H1 (cell line): ENCODE results near the gene ANO2. TPM values are rescaled to one million over a fixed set of nuclear protein-coding genes. Genes with fewer than 3 reads are reported as not detected.

ENCODE experiments used
- CTCF ChIA-PET: fragments of 300-600 bp; sonication (Branson Sonifier 250); formaldehyde crosslinking; loops from one replicate; lab custom pipeline; 2021; ENCODE audit not compliant: partially characterized antibody; lab: Charles Lee
- POLR2A ChIA-PET: fragments of 300-600 bp; sonication (Branson Sonifier 250); formaldehyde crosslinking; loops from one replicate; lab custom pipeline; 2021; ENCODE audit warnings: inconsistent platforms; ENCODE audit not compliant: partially characterized antibody; lab: Charles Lee
- DNase-seq, 2 experiments: peaks; one replicate each; pipeline versions ENCODE4 v3.0.0 to v3.0.0-alpha.2; 2010 to 2022; ENCODE audit warnings: low spot score in 2 of 2, low read depth in 1 of 2, mixed read lengths in 1 of 2
- FAIRE-seq: peaks from 2 replicates; lab custom pipeline; 2011; peaks lifted over from hg19 to GRCh38; lab: Jason Lieb, UNC
- H2AFZ ChIP-seq: 2 replicates; pipeline ENCODE4 v1.8.1; 2012; ENCODE audit warnings: low read length, inconsistent platforms
- H2AK5ac ChIP-seq: 2 replicates; pipeline ENCODE4 v1.6.1; 2013; ENCODE audit warnings: low read depth, low read length
- H2BK120ac ChIP-seq: replicated peaks from 2 replicates; pipeline ENCODE3; 2013; ENCODE audit warnings: low read depth, low read length, inconsistent platforms
- H2BK12ac ChIP-seq: 2 replicates; pipeline ENCODE4 v1.6.1; 2013; ENCODE audit warnings: low read depth, low read length
- H2BK15ac ChIP-seq: 2 replicates; pipeline ENCODE4 v1.6.1; 2013; ENCODE audit warnings: low read length
- H2BK20ac ChIP-seq: 2 replicates; pipeline ENCODE4 v1.6.1; 2013; ENCODE audit warnings: low read length
- H2BK5ac ChIP-seq: 2 replicates; pipeline ENCODE4 v1.6.1; 2013; ENCODE audit warnings: low read depth, low read length
- H3K14ac ChIP-seq: 2 replicates; pipeline ENCODE4 v1.6.1; 2013; ENCODE audit warnings: inconsistent platforms; ENCODE audit not compliant: insufficient read length
- H3K18ac ChIP-seq: 2 replicates; pipeline ENCODE4 v1.6.1; 2013; ENCODE audit warnings: low read length; ENCODE audit errors: extremely low read depth
- H3K23ac ChIP-seq: 2 replicates; pipeline ENCODE4 v1.6.1; 2013; ENCODE audit warnings: inconsistent platforms; ENCODE audit not compliant: insufficient read length
- H3K23me2 ChIP-seq: 2 replicates; pipeline ENCODE4 v1.6.1; 2013; ENCODE audit warnings: low read depth, low read length
- H3K27ac ChIP-seq: 2 replicates; pipeline ENCODE4 v1.6.1; 2011; ENCODE audit warnings: low read depth, low read length, inconsistent platforms
- H3K27me3 ChIP-seq, 4 experiments: replicated peaks in 1 of 4; 1 replicate in 1 of 4; 2 replicates in 3 of 4; pipeline versions ENCODE4 v1.6.1 to v1.8.1; 2011 to 2013; ENCODE audit warnings: low read length in 3 of 4, mild to moderate bottlenecking in 3 of 4, inconsistent platforms in 2 of 4, mixed read lengths in 2 of 4, moderate library complexity in 1 of 4; ENCODE audit not compliant: control insufficient read depth in 3 of 4, insufficient read depth in 3 of 4; ENCODE audit errors: extremely low read depth in 1 of 4
- H3K36me3 ChIP-seq, 4 experiments: 2 replicates each; pipeline versions ENCODE4 v1.6.1 to v1.8.1; 2011 to 2013; ENCODE audit warnings: mild to moderate bottlenecking in 4 of 4, low read length in 3 of 4, moderate library complexity in 2 of 4, control low read depth in 1 of 4, inconsistent platforms in 1 of 4; ENCODE audit not compliant: insufficient read depth in 4 of 4, control insufficient read depth in 2 of 4
- H3K4ac ChIP-seq: replicated peaks from 2 replicates; pipeline ENCODE3; 2013; ENCODE audit warnings: low read length, low read depth, mixed read lengths, inconsistent platforms; ENCODE audit not compliant: insufficient read length
- H3K4me1 ChIP-seq, 4 experiments: replicated peaks in 1 of 4; 1 replicate in 1 of 4; 2 replicates in 3 of 4; pipeline versions ENCODE4 v1.6.1 to v1.8.1; 2011 to 2013; ENCODE audit warnings: low read length in 3 of 4, inconsistent platforms in 2 of 4, mixed read lengths in 1 of 4; ENCODE audit not compliant: insufficient read depth in 4 of 4, control insufficient read depth in 3 of 4
- H3K4me2 ChIP-seq, 2 experiments: 2 replicates each; pipeline versions ENCODE4 v1.6.1 to v1.8.1; 2011 to 2013; ENCODE audit warnings: low read depth in 2 of 2, low read length in 2 of 2, control low read depth in 1 of 2, inconsistent platforms in 1 of 2, mild to moderate bottlenecking in 1 of 2; ENCODE audit not compliant: insufficient read depth in 1 of 2
- H3K4me3 ChIP-seq, 4 experiments: fragments of 200-600, 300-600 bp in 1 of 4; sonication (generic), shearing (Covaris generic), sonication (Bioruptor Twin) in 1 of 4; 2 replicates each; pipeline versions ENCODE4 v1.5.1 to v1.8.1; 2011 to 2016; ENCODE audit warnings: low read length in 4 of 4, low read depth in 3 of 4, control low read depth in 2 of 4, inconsistent platforms in 2 of 4, mild to moderate bottlenecking in 2 of 4, mixed read lengths in 1 of 4, moderate library complexity in 1 of 4; ENCODE audit not compliant: insufficient read depth in 2 of 4; ENCODE audit errors: extremely low read depth in 1 of 4
- H3K56ac ChIP-seq: replicated peaks from 2 replicates; pipeline ENCODE3; 2013; ENCODE audit warnings: low read depth, mild to moderate bottlenecking, mixed read lengths, low read length, inconsistent platforms; ENCODE audit not compliant: insufficient read length
- H3K79me1 ChIP-seq: 2 replicates; pipeline ENCODE4 v1.6.1; 2013; ENCODE audit warnings: low read depth, low read length, control low read depth
- H3K79me2 ChIP-seq, 2 experiments: 2 replicates each; pipeline versions ENCODE4 v1.6.1 to v1.8.1; 2012 to 2013; ENCODE audit warnings: low read length in 2 of 2, mild to moderate bottlenecking in 2 of 2, inconsistent platforms in 1 of 2; ENCODE audit not compliant: insufficient read depth in 2 of 2, control insufficient read depth in 1 of 2
- H3K9ac ChIP-seq, 4 experiments: replicated peaks in 1 of 4; 1 replicate in 1 of 4; 2 replicates in 3 of 4; pipeline versions ENCODE4 v1.6.1 to v1.8.1; 2011 to 2013; ENCODE audit warnings: low read depth in 3 of 4, low read length in 3 of 4, control low read depth in 2 of 4, mild to moderate bottlenecking in 2 of 4, moderate library complexity in 2 of 4, inconsistent platforms in 1 of 4; ENCODE audit errors: extremely low read depth in 1 of 4
- H3K9me3 ChIP-seq, 2 experiments: 2 replicates each; pipeline versions ENCODE4 v1.6.1 to v1.8.1; 2012 to 2013; ENCODE audit warnings: mild to moderate bottlenecking in 2 of 2, moderate library complexity in 2 of 2, control low read depth in 1 of 2, inconsistent platforms in 1 of 2, low read depth in 1 of 2, low read length in 1 of 2, mixed read lengths in 1 of 2; ENCODE audit not compliant: insufficient read depth in 2 of 2
- H4K20me1 ChIP-seq, 2 experiments: replicated peaks in 1 of 2; 2 replicates each; pipeline versions ENCODE3 to v1.8.1; 2011 to 2013; ENCODE audit warnings: inconsistent platforms in 2 of 2, low read length in 2 of 2, mild to moderate bottlenecking in 1 of 2; ENCODE audit not compliant: insufficient read depth in 2 of 2, control insufficient read depth in 1 of 2
- H4K5ac ChIP-seq: 2 replicates; pipeline ENCODE4 v1.6.1; 2013; ENCODE audit warnings: low read length, low read depth, mixed read lengths, inconsistent platforms; ENCODE audit not compliant: insufficient read length
- H4K8ac ChIP-seq: 2 replicates; pipeline ENCODE4 v1.8.0; 2013; ENCODE audit warnings: mild to moderate bottlenecking, moderate library complexity, low read length, inconsistent platforms; ENCODE audit not compliant: insufficient read depth; ENCODE audit errors: extremely low read depth
- H4K91ac ChIP-seq: replicated peaks from 2 replicates; pipeline ENCODE3; 2013; ENCODE audit warnings: low read length, mixed read lengths, inconsistent platforms; ENCODE audit not compliant: insufficient read length
- BCL11A ChIP-seq, 2 experiments: IDR thresholded peaks; one replicate each; pipeline ENCODE4 v1.6.1; 2011; ENCODE audit warnings: low read depth in 2 of 2, low read length in 2 of 2, mild to moderate bottlenecking in 2 of 2
- CEBPB ChIP-seq: IDR thresholded peaks from 2 replicates; pipeline ENCODE4 v1.6.1; 2012; ENCODE audit warnings: low read depth, low read length
- CHD2 ChIP-seq: IDR thresholded peaks from 2 replicates; pipeline ENCODE4 v1.6.1; 2012; ENCODE audit warnings: low read length, improper control_type of control experiment
- RAD21 ChIP-seq, 2 experiments: IDR thresholded peaks in 1 of 2; conservative IDR thresholded peaks in 1 of 2; 2 replicates each; pipeline ENCODE4 v1.6.1; 2011; ENCODE audit warnings: low read depth in 2 of 2, low read length in 2 of 2, improper control_type of control experiment in 1 of 2, inconsistent platforms in 1 of 2, mild to moderate bottlenecking in 1 of 2, moderate library complexity in 1 of 2
- SIN3A ChIP-seq, 2 experiments: IDR thresholded peaks in 1 of 2; conservative IDR thresholded peaks in 1 of 2; 2 replicates each; pipeline ENCODE4 v1.6.1; 2011 to 2012; ENCODE audit warnings: low read length in 2 of 2, improper control_type of control experiment in 1 of 2, low read depth in 1 of 2, mild to moderate bottlenecking in 1 of 2
- WGBS, 2 experiments: shearing (Covaris generic) in 1 of 2; methylation state at CpG; one replicate each; pipeline versions ENCODE4 v1.1.6 to v1.1.7; 2013 to 2015; ENCODE audit warnings: low lambda C conversion rate in 2 of 2, mixed read lengths in 2 of 2, inconsistent platforms in 1 of 2, low coverage in 1 of 2, missing lambda C conversion rate in 1 of 2; ENCODE audit not compliant: insufficient replicate concordance in 2 of 2, insufficient coverage in 1 of 2, insufficient read length in 1 of 2; ENCODE audit errors: extremely low coverage in 1 of 2, missing lambda C conversion rate in 1 of 2; 5-methylcytosine and 5-hydroxymethylcytosine counted together
- polyA plus RNA-seq, 7 experiments: library from polyadenylated mRNA; depleted of rRNA in 3 of 7; stranded (reverse) in 5 of 7; unstranded in 2 of 7; fragments of >200 nt in 5 of 7; fragments of 200-250 nt in 2 of 7; gene quantifications; 1 replicate in 5 of 7; 2 replicates in 1 of 7; 4 replicates in 1 of 7; pipeline versions ENCODE4 v1.2.1 to v1.2.3, GENCODE V29; 2011 to 2013; ENCODE audit warnings: missing spikeins in 2 of 7, mixed read lengths in 2 of 7
- total RNA-seq: library from RNA; stranded (reverse); fragmentation: NEBNext Ultra II Directional; extraction: Animal tissue kit (Norgen Biotek cat#: 25700); gene quantifications from 2 replicates; pipeline ENCODE4 v1.2.1, GENCODE V29; 2021
- TF ChIP-seq, protein P1 (sequence below): IDR thresholded peaks from 2 replicates; pipeline ENCODE4 v1.6.1; 2011; ENCODE audit warnings: low read length, improper control_type of control experiment

ANO2 gene
- total and polyA plus RNA-seq, 2 of the 8 experiments (the other 6 are each of a cell fraction or from before 2014, with no cell fraction given): 1.9 to 5.5 TPM

DNA sequence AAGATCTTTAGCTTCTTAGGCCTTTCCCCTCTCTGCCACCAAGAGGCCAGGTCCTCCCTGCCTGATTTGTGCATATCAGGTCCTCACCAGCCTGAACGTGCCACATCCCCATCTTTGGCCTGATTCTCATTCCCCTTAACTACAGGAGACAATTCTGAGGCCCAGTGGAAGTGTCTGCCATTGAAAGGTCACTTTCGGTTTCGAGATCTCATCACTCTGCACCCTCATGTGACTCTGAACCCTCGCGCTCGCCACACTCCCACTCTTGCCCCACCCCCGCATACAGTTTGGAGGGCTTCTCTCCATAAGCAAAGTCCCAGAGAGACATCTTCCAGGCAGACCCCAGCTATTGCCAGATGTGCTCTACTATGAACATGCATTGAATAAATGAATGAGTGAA lies 324.2 kb downstream of the ANO2 start:
- Histone ChIP-seq H2BK12ac (no peak overlapping the region), H2AFZ (no peak overlapping the region), H3K4me1 (no peaks in the 10 kb centered on the region; a peak in 1 of 7 replicates), H3K4me2 (no peak overlapping the region), H3K79me1 (no peaks in the 10 kb centered on the region), H3K18ac (no peak overlapping the region), H3K27ac (no peak overlapping the region), H3K23me2 (no peaks in the 10 kb centered on the region; the same call in 1 of the 2 replicates), H2BK5ac (no peak overlapping the region), H2AK5ac (no peak overlapping the region), H4K8ac (no peak overlapping the region), H3K14ac (no peak overlapping the region), H3K36me3 (no peaks in the 10 kb centered on the region), H3K9ac (no peak overlapping the region), H4K91ac (no peak overlapping the region), H3K27me3 (no peaks in the 10 kb centered on the region; a peak in 1 of 7 replicates), H3K9me3 (no peaks in the 10 kb centered on the region), H3K23ac (no peak overlapping the region), H3K79me2 (0 out of 4 replicates have a peak, but pooled peaks cover 0 to 2% of the 10 kb centered on the region in 2 experiments), H2BK20ac (no peak overlapping the region), H3K56ac (no peak overlapping the region), H3K4ac (no peak overlapping the region), H2BK15ac (no peak overlapping the region), H4K20me1 (no peaks in the 10 kb centered on the region), H3K4me3 (no peak overlapping the region), H4K5ac (no peak overlapping the region), H2BK120ac (no peak overlapping the region)
- FAIRE-seq (no peak), DNase-seq (no peak)
- ChIA-PET CTCF (interaction anchor here (1.4 kb wide), 1 partner anchor 65 kb away, joined by 5 read pairs; no protein-coding TSS in a partner anchor), POLR2A (interaction anchor here (1.7 kb wide), 1 partner anchor 12 kb away, joined by 4 read pairs; no protein-coding TSS in a partner anchor)
- 92% methylated on average over 7 of the region's 7 CpGs; no CpG with 5 or more reads in 1 of the 2 experiments for WGBS, 2 experiments
- TF ChIP-seq, protein P1, sequence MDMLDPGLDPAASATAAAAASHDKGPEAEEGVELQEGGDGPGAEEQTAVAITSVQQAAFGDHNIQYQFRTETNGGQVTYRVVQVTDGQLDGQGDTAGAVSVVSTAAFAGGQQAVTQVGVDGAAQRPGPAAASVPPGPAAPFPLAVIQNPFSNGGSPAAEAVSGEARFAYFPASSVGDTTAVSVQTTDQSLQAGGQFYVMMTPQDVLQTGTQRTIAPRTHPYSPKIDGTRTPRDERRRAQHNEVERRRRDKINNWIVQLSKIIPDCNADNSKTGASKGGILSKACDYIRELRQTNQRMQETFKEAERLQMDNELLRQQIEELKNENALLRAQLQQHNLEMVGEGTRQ: no peak
- TF ChIP-seq SIN3A (conservative IDR thresholded peaks at IDR 0.05 in 1 of 2, IDR thresholded peaks at IDR 0.05 in 1 of 2; ENCODE audit: low read depth in 1 of 2, low read length in 2 of 2): no peak
- no peak for TF ChIP-seq RAD21 (IDR thresholded peaks at IDR 0.05 in 1 of 2, conservative IDR thresholded peaks at IDR 0.05 in 1 of 2; ENCODE audit: low read depth in 2 of 2, low read length in 2 of 2)
- TF ChIP-seq CHD2: no peak
- no peak for TF ChIP-seq CEBPB
- no peak for TF ChIP-seq BCL11A (IDR thresholded peaks at IDR 0.05; ENCODE audit: low read depth in 2 of 2, low read length in 2 of 2)
